ENCODE results near the gene GNAT1. TPM values are rescaled to one million over a fixed set of nuclear protein-coding genes. Genes with fewer than 3 reads are reported as not detected.

Gene GNAT1
- polyA plus RNA-seq, 1 experiment: not detected

DNA sequence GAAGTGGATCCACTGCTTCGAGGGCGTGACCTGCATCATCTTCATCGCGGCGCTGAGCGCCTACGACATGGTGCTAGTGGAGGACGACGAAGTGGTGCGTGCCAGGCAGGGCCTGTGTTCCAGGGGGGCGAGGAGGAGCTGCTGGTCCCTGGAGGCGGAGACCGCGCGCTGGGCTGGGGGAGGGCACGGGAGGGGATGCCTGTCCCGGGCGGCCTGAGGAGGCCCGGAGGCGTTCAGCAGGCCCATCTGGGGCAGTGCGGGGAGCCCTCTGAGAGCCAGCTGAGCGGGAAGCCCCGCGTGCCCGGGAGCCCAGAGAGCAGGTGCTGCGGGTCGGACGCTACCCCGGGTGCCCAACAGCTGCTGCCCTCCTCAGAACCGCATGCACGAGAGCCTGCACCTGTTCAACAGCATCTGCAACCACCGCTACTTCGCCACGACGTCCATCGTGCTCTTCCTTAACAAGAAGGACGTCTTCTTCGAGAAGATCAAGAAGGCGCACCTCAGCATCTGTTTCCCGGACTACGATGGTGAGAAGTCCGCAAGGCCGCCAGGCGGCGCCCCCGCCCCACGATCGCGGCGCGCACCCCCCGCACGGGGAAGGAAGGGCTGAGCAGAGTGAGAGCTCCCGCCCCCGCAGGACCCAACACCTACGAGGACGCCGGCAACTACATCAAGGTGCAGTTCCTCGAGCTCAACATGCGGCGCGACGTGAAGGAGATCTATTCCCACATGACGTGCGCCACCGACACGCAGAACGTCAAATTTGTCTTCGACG lies 2.9 kb downstream of the GNAT1 start:
- no peak overlapping the region for H3K27ac ChIP-seq (ENCODE audit: low read depth, low read length)
- TF ChIP-seq, protein P1, sequence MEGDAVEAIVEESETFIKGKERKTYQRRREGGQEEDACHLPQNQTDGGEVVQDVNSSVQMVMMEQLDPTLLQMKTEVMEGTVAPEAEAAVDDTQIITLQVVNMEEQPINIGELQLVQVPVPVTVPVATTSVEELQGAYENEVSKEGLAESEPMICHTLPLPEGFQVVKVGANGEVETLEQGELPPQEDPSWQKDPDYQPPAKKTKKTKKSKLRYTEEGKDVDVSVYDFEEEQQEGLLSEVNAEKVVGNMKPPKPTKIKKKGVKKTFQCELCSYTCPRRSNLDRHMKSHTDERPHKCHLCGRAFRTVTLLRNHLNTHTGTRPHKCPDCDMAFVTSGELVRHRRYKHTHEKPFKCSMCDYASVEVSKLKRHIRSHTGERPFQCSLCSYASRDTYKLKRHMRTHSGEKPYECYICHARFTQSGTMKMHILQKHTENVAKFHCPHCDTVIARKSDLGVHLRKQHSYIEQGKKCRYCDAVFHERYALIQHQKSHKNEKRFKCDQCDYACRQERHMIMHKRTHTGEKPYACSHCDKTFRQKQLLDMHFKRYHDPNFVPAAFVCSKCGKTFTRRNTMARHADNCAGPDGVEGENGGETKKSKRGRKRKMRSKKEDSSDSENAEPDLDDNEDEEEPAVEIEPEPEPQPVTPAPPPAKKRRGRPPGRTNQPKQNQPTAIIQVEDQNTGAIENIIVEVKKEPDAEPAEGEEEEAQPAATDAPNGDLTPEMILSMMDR (IDR thresholded peaks at IDR 0.05; ENCODE audit: low read depth, low read length): peak; percentile 82
- no peak for DNase-seq (ENCODE audit: low read depth, low spot score)
- ChIA-PET POLR2A (interaction anchor here (0.6 to 1.6 kb wide), 6 partner anchors 21 to 64 kb away, joined by 3 to 10 read pairs (median 4); no protein-coding TSS in a partner anchor), CTCF (interaction anchor here (0.6 to 9.3 kb wide), 22 partner anchors 9 to 168 kb away, joined by 3 to 324 read pairs (median 4); partner anchors contain the start of gene SLC38A3)
- no peaks in the 10 kb centered on the region; the same call in 1 of the 2 replicates for H3K9me3 ChIP-seq (ENCODE audit: control insufficient read depth, insufficient read depth, low read length)
- peaks cover 36% of the 10 kb centered on the region for H3K27me3 ChIP-seq (ENCODE audit: control insufficient read depth, insufficient read depth, low read length)
- H3K4me3 ChIP-seq (ENCODE audit: low read depth, low read length): no peak overlapping the region

GRCh38 chr3:50194903-50195500 lies 3.6 kb downstream of the GNAT1 start:
- ChIA-PET POLR2A (interaction anchor here (0.6 to 1.6 kb wide), 4 partner anchors 41 to 140 kb away, joined by 4 to 6 read pairs (median 6); no protein-coding TSS in a partner anchor), CTCF (interaction anchor here (0.6 to 9.3 kb wide), 20 partner anchors 8 to 167 kb away, joined by 3 to 324 read pairs (median 4); partner anchors contain the start of gene SLC38A3)
- Histone ChIP-seq H3K27me3 (ENCODE audit: control insufficient read depth, insufficient read depth, low read length) (peaks cover 36% of the 10 kb centered on the region), H3K9me3 (ENCODE audit: control insufficient read depth, insufficient read depth, low read length) (no peaks in the 10 kb centered on the region; the same call in 1 of the 2 replicates), H3K27ac (ENCODE audit: low read depth, low read length) (no peak overlapping the region), H3K4me3 (ENCODE audit: low read depth, low read length) (no peak overlapping the region)
- TF ChIP-seq, protein P1 (IDR thresholded peaks at IDR 0.05; ENCODE audit: low read depth, low read length): no peak
- no peak for DNase-seq (ENCODE audit: low read depth, low spot score)

DNA sequence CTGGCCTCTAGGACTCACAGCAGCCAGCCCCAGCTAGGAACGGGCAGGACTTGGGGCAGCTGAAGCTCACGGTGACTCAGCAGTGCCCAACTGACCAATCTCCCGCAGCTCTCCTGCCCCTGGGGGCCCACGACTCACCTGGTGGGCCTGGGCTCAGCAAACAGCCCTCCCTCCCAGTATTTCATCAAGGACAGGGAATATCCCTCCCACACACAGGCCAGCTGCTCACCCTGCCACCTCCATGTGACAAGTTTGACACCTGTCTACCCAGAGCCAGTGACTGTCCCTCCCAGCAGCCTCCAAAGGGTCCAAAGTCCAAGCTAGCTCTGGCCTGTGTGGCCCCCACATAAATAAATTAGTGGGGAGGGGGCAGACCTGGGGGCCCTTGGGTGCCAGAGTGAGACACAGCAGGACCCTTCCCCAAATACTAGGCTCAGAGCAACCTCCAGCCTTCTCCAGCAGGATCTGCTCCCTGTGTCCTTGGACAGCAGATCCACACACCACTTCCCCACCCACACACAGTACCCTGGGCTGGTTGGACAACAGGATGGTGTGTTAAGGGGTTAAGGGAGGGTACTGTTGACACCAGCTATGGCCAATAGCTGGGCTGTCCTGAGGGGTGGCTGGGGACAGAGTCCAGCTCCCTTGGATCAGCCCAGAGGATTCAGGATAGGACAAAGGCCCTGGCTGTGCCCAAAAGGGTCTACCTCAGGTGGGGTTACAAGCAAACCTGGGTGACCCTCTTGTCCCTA lies 4.3 kb downstream of the GNAT1 start:
- peaks cover 38% of the 10 kb centered on the region for H3K27me3 ChIP-seq (ENCODE audit: control insufficient read depth, insufficient read depth, low read length)
- no peaks in the 10 kb centered on the region; the same call in 1 of the 2 replicates for H3K9me3 ChIP-seq (ENCODE audit: control insufficient read depth, insufficient read depth, low read length)
- TF ChIP-seq, protein P1 (IDR thresholded peaks at IDR 0.05; ENCODE audit: low read depth, low read length): no peak
- CTCF ChIA-PET: interaction anchor here (1.0 to 9.3 kb wide), 9 partner anchors 8 to 141 kb away, joined by 3 to 324 read pairs (median 18); partner anchors contain the start of gene SLC38A3
- DNase-seq (ENCODE audit: low read depth, low spot score): no peak
- H3K4me3 ChIP-seq (ENCODE audit: low read depth, low read length): no peak overlapping the region
- H3K27ac ChIP-seq (ENCODE audit: low read depth, low read length): no peak overlapping the region
- POLR2A ChIA-PET: interaction anchor here (0.6 to 1.6 kb wide), 3 partner anchors 40 to 140 kb away, joined by 3 to 6 read pairs (median 4); partner anchors contain the start of gene GNAI2

GRCh38 chr3:50196253-50196801 lies 4.9 kb downstream of the GNAT1 start:
- no peak for DNase-seq (ENCODE audit: low read depth, low spot score)
- TF ChIP-seq, protein P1 (IDR thresholded peaks at IDR 0.05; ENCODE audit: low read depth, low read length): no peak
- H3K27me3 ChIP-seq (ENCODE audit: control insufficient read depth, insufficient read depth, low read length): peaks cover 36% of the 10 kb centered on the region
- H3K27ac ChIP-seq (ENCODE audit: low read depth, low read length): no peak overlapping the region
- ChIA-PET CTCF (interaction anchor here (3.4 to 9.0 kb wide), 4 partner anchors 14 to 128 kb away, joined by 15 to 324 read pairs (median 32); no protein-coding TSS in a partner anchor), POLR2A (interaction anchor here (1.2 kb wide), 1 partner anchor 39 kb away, joined by 3 read pairs; the partner anchor contains the start of gene GNAI2)
- no peaks in the 10 kb centered on the region; the same call in 1 of the 2 replicates for H3K9me3 ChIP-seq (ENCODE audit: control insufficient read depth, insufficient read depth, low read length)
- H3K4me3 ChIP-seq (ENCODE audit: low read depth, low read length): no peak overlapping the region
